K562 (cell line): ENCODE measurements around the gene MTHFS. TPM values are rescaled to one million over a fixed set of nuclear protein-coding genes. Genes with fewer than 3 reads are reported as not detected.
A peak's percentile ranks its signal among the peaks of the same experiment; 100 is the strongest.

ENCODE experiments used
- ESRRA ChIP-seq: fragments of 450-650 bp; IDR thresholded peaks from 2 replicates; pipeline ENCODE4 v1.6.1; 2014; ENCODE audit warnings: low read depth, mild to moderate bottlenecking, moderate library complexity, borderline replicate concordance
- HDAC3 ChIP-seq: fragments of 450-650 bp; IDR thresholded peaks from 2 replicates; pipeline ENCODE4 v1.6.1; 2018; ENCODE audit warnings: borderline replicate concordance, mild to moderate bottlenecking, moderate library complexity; ENCODE audit not compliant: partially characterized antibody
- HLTF ChIP-seq: fragments of 450-650 bp; IDR thresholded peaks from 2 replicates; pipeline ENCODE4 v1.6.1; 2016
- NFE2L1 ChIP-seq: fragments of 450-650 bp; IDR thresholded peaks from 2 replicates; pipeline ENCODE4 v1.6.1; 2016; ENCODE audit warnings: missing genetic modification characterization, low read depth, mild to moderate bottlenecking, missing compliant biosample characterization, moderate library complexity, borderline replicate concordance
- NFRKB ChIP-seq: fragments of 450-650 bp; IDR thresholded peaks from 2 replicates; pipeline ENCODE4 v1.6.1; 2016; ENCODE audit warnings: low read depth
- NR3C1 ChIP-seq: sonication (generic); formaldehyde crosslinking; IDR thresholded peaks from 2 replicates; pipeline ENCODE4 v1.8.1; 2022; ENCODE audit warnings: missing genetic modification reagents
- RBM15 ChIP-seq: fragments of 200-400 bp; formaldehyde crosslinking; IDR thresholded peaks from 2 replicates; pipeline ENCODE4 v1.6.1; 2018; ENCODE audit warnings: mild to moderate bottlenecking, low read length, moderate library complexity; ENCODE audit not compliant: insufficient read depth
- SMAD2 ChIP-seq: fragments of 150-350 bp; IDR thresholded peaks from 2 replicates; pipeline ENCODE4 v1.6.1; 2014; ENCODE audit warnings: low read depth, mild to moderate bottlenecking, low read length
- TAF1 ChIP-seq: IDR thresholded peaks from 2 replicates; pipeline ENCODE4 v1.6.1; 2011; ENCODE audit warnings: mild to moderate bottlenecking, low read length, moderate library complexity; ENCODE audit not compliant: insufficient read depth, control insufficient read depth, severe bottlenecking; ENCODE audit errors: extremely low read depth
- XRCC4 ChIP-seq: IDR thresholded peaks from one replicate; pipeline ENCODE4 v1.6.1; 2011; ENCODE audit not compliant: insufficient read depth, insufficient read length; ENCODE audit errors: extremely low read depth
- ZNF12 ChIP-seq: sonication (generic); formaldehyde crosslinking; IDR thresholded peaks from 2 replicates; pipeline ENCODE4 v1.4.0; 2020; ENCODE audit warnings: mild to moderate bottlenecking, missing genetic modification reagents
- ZNF124 ChIP-seq: sonication (generic); formaldehyde crosslinking; IDR thresholded peaks from 2 replicates; pipeline ENCODE4 v1.8.1; 2022; ENCODE audit warnings: missing genetic modification reagents
- ZNF174 ChIP-seq: fragments of 250-450 bp; sonication (Bioruptor Pico); IDR thresholded peaks from 2 replicates; pipeline ENCODE4 v1.4.0; 2020; ENCODE audit warnings: mild to moderate bottlenecking
- ZNF212 ChIP-seq: fragments of 450-650 bp; formaldehyde crosslinking; IDR thresholded peaks from 2 replicates; pipeline ENCODE4 v1.4.0; 2020; ENCODE audit warnings: mild to moderate bottlenecking
- polyA plus RNA-seq, 8 experiments: library from polyadenylated mRNA; depleted of rRNA in 4 of 8; stranded (reverse) in 5 of 8; unstranded in 3 of 8; fragments of >200 nt; fragmentation: Nextera tagmentation in 2 of 8; fragmentation: Illumina TruSeq in 1 of 8; extraction: Ambion mirVana in 2 of 8; extraction: Trizol in 1 of 8; gene quantifications; 2 replicates each; pipeline versions ENCODE4 v1.2.1 to v1.2.3, GENCODE V29; 2011 to 2014; ENCODE audit warnings: inconsistent platforms in 1 of 8, missing spikeins in 1 of 8
- total RNA-seq, 7 experiments: library from RNA; depleted of rRNA in 6 of 7; stranded (reverse); fragments of >200 nt in 6 of 7; fragmentation: Illumina TruSeq in 2 of 7; extraction: Trizol in 2 of 7; gene quantifications; 2 replicates each; pipeline versions ENCODE4 v1.2.1 to v1.2.3, GENCODE V29; 2011 to 2021; ENCODE audit warnings: low replicate concordance in 1 of 7
- TF ChIP-seq, protein P1 (sequence below): fragments of 150-350 bp; IDR thresholded peaks from 2 replicates; pipeline ENCODE4 v1.6.1; 2014; ENCODE audit warnings: low read depth, mild to moderate bottlenecking, low read length, borderline replicate concordance
- TF ChIP-seq, protein P2 (sequence below): sonication (generic); formaldehyde crosslinking; IDR thresholded peaks from 2 replicates; pipeline ENCODE4 v1.8.1; 2023; ENCODE audit warnings: missing genetic modification reagents, mild to moderate bottlenecking, borderline replicate concordance
- TF ChIP-seq, protein P3 (sequence below): fragments of 450-650 bp; formaldehyde crosslinking; conservative IDR thresholded peaks from 2 replicates; pipeline ENCODE4 v1.4.0; 2022; ENCODE audit warnings: mild to moderate bottlenecking, missing genetic modification characterization
- TF ChIP-seq, protein P4 (sequence below): fragments of 200-800 bp; sonication (Bioruptor generic); IDR thresholded peaks from 2 replicates; pipeline ENCODE4 v1.6.1; 2017; ENCODE audit warnings: missing genetic modification characterization, missing compliant biosample characterization

Gene MTHFS
- total and polyA plus RNA-seq, 9 of the 15 experiments (the other 6 are each of a cell fraction or from before 2014, with no cell fraction given) = 17.8 to 79.3 (median 41.7) TPM

DNA sequence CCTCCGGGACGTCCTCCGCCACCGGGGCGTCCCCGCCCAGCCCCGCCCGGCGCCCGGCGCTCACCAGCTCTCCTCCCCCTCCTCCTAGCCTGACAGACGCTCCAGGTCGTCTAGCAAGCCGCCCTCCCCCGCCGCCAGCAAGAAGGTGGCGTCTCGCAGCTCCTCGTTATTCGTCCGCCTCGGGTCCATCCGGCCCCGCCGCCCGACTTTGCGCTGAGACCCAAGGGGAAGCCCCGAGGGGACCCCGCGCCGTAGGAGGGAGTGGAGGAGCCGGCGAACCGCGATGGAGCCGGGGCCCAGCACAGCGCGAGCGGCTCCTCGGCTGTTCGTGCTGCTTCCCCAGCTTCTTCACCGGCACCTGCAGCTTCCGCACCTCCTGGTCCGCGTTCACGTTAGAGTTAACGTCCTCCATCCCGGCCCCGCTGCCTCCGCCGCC, 26.3 kb upstream of the MTHFS start (continued):
- TF ChIP-seq, protein P1, sequence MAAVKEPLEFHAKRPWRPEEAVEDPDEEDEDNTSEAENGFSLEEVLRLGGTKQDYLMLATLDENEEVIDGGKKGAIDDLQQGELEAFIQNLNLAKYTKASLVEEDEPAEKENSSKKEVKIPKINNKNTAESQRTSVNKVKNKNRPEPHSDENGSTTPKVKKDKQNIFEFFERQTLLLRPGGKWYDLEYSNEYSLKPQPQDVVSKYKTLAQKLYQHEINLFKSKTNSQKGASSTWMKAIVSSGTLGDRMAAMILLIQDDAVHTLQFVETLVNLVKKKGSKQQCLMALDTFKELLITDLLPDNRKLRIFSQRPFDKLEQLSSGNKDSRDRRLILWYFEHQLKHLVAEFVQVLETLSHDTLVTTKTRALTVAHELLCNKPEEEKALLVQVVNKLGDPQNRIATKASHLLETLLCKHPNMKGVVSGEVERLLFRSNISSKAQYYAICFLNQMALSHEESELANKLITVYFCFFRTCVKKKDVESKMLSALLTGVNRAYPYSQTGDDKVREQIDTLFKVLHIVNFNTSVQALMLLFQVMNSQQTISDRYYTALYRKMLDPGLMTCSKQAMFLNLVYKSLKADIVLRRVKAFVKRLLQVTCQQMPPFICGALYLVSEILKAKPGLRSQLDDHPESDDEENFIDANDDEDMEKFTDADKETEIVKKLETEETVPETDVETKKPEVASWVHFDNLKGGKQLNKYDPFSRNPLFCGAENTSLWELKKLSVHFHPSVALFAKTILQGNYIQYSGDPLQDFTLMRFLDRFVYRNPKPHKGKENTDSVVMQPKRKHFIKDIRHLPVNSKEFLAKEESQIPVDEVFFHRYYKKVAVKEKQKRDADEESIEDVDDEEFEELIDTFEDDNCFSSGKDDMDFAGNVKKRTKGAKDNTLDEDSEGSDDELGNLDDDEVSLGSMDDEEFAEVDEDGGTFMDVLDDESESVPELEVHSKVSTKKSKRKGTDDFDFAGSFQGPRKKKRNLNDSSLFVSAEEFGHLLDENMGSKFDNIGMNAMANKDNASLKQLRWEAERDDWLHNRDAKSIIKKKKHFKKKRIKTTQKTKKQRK = no peak
- TF ChIP-seq SMAD2 (no peak), ZNF124 (CRISPR knock-in tag) (no peak), HDAC3 (no peak), RBM15 (no peak), HLTF (no peak), ZNF12 (CRISPR knock-in tag) (no peak), ZNF212 (no peak), TAF1 (peak; percentile 62), ZNF174 (no peak), ESRRA (no peak), XRCC4 (no peak), NFRKB (no peak), NR3C1 (CRISPR knock-in tag) (0 out of 2 replicates have a peak, but pooled peaks have one; percentile 47), NFE2L1 (tag) (no peak)
- TF ChIP-seq, protein P2, sequence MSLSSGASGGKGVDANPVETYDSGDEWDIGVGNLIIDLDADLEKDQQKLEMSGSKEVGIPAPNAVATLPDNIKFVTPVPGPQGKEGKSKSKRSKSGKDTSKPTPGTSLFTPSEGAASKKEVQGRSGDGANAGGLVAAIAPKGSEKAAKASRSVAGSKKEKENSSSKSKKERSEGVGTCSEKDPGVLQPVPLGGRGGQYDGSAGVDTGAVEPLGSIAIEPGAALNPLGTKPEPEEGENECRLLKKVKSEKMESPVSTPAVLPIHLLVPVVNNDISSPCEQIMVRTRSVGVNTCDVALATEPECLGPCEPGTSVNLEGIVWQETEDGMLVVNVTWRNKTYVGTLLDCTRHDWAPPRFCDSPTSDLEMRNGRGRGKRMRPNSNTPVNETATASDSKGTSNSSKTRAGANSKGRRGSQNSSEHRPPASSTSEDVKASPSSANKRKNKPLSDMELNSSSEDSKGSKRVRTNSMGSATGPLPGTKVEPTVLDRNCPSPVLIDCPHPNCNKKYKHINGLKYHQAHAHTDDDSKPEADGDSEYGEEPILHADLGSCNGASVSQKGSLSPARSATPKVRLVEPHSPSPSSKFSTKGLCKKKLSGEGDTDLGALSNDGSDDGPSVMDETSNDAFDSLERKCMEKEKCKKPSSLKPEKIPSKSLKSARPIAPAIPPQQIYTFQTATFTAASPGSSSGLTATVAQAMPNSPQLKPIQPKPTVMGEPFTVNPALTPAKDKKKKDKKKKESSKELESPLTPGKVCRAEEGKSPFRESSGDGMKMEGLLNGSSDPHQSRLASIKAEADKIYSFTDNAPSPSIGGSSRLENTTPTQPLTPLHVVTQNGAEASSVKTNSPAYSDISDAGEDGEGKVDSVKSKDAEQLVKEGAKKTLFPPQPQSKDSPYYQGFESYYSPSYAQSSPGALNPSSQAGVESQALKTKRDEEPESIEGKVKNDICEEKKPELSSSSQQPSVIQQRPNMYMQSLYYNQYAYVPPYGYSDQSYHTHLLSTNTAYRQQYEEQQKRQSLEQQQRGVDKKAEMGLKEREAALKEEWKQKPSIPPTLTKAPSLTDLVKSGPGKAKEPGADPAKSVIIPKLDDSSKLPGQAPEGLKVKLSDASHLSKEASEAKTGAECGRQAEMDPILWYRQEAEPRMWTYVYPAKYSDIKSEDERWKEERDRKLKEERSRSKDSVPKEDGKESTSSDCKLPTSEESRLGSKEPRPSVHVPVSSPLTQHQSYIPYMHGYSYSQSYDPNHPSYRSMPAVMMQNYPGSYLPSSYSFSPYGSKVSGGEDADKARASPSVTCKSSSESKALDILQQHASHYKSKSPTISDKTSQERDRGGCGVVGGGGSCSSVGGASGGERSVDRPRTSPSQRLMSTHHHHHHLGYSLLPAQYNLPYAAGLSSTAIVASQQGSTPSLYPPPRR = 0 out of 2 replicates have a peak, but pooled peaks have one; percentile 52
- TF ChIP-seq, protein P3, sequence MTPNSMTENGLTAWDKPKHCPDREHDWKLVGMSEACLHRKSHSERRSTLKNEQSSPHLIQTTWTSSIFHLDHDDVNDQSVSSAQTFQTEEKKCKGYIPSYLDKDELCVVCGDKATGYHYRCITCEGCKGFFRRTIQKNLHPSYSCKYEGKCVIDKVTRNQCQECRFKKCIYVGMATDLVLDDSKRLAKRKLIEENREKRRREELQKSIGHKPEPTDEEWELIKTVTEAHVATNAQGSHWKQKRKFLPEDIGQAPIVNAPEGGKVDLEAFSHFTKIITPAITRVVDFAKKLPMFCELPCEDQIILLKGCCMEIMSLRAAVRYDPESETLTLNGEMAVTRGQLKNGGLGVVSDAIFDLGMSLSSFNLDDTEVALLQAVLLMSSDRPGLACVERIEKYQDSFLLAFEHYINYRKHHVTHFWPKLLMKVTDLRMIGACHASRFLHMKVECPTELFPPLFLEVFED = no peak
- TF ChIP-seq, protein P4, sequence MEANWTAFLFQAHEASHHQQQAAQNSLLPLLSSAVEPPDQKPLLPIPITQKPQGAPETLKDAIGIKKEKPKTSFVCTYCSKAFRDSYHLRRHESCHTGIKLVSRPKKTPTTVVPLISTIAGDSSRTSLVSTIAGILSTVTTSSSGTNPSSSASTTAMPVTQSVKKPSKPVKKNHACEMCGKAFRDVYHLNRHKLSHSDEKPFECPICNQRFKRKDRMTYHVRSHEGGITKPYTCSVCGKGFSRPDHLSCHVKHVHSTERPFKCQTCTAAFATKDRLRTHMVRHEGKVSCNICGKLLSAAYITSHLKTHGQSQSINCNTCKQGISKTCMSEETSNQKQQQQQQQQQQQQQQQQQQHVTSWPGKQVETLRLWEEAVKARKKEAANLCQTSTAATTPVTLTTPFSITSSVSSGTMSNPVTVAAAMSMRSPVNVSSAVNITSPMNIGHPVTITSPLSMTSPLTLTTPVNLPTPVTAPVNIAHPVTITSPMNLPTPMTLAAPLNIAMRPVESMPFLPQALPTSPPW (CRISPR knock-in tag) = peak; percentile 95
